ENCODE results near the gene HAVCR2.
"Not testable (repeated sequence)": the region's sequence is repeated elsewhere in the genome, so short reads cannot be mapped to it uniquely, and the experiment has no call there.

Gene HAVCR2

DNA sequence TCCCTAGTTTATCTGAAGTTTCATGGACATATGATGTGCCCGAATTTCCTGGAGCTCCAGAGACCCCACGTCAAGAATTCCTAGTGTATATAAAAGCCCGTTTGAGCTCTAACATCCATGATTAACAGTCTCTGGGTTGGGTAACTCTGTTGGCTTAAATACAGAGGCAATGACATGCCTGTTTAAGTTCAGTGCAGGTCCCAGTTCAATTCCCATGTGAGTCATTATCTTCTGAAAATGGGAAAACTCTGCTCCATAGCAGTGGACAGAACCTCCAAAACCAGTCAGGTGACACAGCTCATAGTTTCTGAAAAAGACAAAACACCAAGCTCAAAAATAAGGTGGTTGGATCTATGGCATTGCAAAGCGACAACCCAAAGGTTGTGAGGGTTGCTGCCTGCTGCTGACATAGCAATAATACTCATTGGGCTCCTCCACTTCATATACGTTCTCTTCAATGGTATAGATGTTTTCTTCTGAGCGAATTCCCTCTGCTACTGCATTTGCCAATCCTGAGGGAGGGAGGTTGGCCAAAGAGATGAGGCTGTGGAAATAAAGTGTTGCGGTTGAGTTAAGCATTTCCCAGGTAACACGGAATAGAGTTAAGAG is 22.0 kb downstream of the HAVCR2 start:
- no peak for DNase-seq

DNA sequence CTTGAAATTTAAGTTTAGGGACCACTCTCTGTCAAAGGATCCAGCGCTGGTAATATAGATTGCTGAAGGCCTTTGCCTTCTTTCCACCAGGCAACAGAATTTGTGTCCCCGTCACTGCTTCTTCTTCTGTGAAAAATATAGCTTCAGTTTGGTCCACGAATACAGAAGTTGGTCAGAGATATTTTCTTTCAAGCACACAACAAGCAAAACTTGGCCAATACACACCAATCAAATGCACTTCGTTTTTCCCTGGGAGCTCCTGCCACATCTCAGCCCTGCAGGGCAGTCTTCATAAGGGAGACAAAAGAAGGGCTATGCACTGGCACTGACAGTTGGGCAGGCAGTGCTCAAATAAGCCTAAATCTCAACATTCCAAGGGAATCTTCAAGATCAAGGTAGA is 22.9 kb downstream of the HAVCR2 start:
- DNase-seq = no peak

DNA sequence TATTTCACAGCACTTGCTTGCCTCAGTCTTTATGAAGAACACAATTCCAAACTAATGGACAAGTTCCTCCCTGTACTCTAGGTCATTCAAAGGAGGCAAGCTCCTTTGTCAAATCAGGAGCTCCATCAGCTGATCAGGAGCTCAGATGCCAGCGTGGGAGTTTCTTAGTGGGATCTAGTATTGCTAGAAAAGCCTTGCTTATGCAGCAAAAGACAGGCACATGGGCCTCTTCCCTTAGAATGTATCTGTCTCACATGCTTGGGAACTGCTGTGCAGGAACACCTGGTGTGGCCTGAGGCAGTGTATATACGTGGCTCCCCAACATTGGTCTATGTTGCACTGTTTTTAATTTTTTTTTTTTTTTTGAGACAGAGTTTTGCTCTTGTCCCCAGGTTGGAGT is 28.6 kb downstream of the HAVCR2 start:
- DNase-seq = no peak

DNA sequence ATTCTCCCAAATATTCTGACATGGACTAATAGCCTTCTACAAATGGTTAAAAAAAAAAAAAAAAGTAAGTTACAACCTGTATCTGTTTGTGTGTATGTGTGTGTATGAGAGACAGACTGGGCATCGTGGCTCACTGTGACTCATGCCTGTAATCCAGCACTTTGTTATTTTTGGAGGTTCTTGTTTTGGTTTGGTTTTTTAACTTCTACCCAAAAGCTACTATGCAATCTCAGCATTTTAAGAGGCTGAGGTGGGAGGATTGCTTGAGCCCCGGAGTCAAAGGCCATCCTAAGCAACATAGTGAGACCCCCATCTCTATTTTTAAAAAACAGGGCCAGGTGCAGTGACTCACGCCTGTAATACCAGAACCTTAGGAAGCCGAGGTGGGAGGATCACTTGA is 32.3 kb downstream of the HAVCR2 start:
- DNase-seq = no peak

DNA sequence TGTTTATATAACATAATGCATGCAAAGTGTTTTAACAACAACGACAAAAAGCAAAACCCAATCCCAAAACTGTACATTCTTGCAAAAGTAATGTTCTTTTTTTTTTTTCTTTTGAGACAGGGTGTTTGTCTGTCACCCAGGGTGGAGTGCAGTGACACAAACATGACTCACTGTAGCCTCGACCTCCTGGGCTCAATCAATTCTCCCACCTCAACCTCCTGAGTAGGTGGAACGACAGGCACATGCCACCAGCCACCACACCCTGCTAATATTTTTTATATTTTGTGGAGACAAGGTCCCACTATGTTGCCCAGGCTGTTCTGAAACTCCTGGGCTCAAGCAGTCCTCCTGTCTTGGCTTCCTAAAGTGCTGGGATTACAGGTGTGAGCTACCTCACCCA is 36.3 kb downstream of the HAVCR2 start:
- no peak for DNase-seq

DNA sequence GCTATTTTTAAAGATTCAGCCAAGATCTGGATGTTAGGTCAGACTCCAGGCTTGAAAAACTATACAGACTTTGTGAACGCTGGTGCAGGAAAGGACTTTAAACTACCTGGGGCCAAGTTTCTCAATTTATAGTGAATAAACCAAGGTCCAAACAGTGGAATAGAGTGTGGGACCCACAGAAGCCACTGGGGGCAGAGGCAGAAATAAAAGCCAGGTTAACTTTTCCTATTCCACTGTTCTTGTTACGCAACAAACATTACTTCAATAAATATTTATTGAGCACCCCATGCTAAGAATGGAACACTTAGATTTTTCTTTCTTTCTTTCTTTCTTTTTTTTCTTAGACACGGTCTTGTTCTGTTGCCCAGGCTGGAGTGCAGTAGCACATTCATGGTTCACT is 38.9 kb downstream of the HAVCR2 start:
- no peak for DNase-seq

DNA sequence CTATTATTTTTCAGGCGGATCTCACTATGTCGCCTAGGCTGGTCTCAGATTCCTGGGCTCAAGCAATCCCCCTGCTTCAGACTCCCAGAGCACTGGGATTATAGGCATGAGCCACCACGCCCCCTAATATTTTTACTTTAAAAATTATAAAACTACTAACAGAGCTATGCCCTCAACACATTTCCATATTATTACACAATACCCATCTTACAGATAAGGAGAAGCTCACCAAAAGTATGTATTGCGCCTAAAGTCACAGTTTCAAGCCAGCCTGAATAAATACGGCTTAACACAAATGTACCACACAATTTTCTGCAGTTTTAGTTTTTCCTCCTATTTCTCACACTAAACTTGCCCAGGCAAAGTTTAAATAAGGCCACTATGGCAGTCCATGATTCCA is 40.1 kb downstream of the HAVCR2 start:
- no peak for DNase-seq

DNA sequence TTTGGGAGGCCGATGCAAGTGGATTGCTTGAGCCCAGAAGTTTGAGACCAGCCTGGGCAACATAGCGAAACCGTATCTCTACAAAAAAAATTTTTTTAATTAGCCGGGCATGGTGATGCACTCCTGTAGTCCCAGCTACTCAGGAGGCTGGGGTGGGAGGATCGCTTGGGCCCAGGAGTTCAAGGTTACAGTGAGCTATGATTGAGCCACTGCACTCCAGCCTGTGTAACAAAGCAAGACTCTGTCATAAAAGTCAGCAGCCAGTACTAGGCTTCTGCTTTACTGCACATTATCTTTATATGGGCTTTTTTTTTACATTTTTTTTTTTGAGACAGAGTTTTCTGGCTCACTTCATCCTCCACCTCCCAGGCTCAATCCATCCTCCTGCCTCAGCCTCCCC is 40.5 kb downstream of the HAVCR2 start:
- no peak for DNase-seq

DNA sequence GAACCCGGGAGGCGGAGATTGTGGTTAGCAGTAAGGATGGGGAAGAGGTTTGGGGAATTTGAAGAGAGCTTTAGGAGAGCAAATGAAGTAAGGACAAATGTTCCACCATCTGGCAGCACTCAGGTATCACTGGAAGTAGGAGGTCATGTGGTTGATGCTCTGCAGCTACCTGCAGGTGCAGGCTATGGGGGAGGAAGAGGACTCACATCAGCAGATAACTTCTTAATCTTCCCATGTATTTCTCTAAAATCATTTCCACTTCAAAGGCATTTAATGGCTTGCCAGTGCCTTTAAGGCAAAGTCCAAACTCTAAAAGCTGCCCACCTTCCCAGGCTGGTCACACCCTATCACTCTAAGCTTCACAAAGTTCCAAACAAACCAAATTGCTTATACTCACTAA is 41.8 kb downstream of the HAVCR2 start:
- DNase-seq = no peak

DNA sequence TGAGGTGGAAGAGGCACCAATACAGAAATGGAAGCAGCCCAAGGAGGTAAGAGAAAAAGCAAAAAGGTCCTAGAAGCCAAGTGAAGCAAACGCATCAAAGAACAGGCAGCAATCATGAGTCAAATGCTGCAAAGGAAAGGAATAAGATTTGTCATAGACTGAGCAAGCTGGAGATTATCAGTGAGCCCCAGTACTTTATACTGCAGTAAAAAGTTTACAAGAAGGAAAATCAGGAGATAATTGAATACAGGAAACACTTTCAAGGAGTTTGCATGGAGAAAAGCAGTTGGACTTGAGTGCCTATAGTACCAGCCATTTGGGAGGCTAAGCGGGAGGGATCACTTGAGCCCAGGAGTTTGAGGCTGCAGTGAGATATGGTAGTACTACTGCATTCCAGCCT is 42.8 kb downstream of the HAVCR2 start:
- no peak for DNase-seq

DNA sequence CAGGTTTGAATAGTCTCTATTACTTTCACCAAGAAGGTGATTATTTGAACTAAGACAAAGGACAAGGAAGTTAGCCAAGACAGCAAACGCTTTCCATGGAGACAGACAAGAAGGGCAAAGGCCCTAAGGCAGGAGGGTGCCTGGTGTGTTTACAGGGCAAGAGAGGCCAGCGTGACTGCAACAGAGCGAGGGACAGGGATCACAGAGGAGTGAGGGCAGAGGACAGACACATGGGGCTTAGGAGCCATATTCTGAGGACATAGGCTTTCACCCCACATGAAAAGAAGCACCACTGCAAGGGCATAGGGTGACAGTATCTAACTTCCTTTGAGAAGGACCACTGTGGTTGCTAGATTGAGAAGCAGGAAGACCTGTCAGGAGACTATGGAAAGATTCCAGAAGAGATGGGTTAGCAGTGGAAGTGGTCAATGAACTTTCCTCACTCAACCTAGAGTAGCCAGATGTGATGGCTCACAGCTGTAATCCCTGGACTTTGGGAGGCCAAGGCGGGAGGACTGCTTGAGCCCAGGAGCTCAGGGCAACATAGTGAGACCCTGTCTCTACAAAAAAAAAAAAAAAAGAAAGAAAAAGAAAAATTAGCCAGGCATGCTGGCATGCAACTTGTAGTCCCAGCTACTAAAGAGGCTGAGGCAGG is 44.9 kb downstream of the HAVCR2 start:
- DNase-seq = no peak

DNA sequence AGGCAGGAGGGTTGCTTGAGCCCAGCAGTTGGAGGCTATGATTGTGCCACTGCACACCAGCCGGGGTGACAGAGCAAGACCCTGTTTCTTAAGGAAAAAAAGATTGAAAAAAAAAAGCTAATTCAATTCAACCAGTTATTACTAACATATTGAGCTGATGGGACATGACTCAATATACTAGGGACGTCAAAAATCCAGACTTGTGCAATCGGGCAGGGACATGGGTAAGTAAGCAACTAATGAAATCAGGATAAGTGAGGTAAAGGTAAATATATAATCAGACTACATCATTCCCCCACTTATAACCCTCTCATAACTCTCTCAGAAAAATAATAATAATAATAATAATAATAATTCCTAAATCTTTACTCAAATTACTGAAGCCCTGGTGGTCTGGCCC is 49.0 kb downstream of the HAVCR2 start:
- DNase-seq = no peak

DNA sequence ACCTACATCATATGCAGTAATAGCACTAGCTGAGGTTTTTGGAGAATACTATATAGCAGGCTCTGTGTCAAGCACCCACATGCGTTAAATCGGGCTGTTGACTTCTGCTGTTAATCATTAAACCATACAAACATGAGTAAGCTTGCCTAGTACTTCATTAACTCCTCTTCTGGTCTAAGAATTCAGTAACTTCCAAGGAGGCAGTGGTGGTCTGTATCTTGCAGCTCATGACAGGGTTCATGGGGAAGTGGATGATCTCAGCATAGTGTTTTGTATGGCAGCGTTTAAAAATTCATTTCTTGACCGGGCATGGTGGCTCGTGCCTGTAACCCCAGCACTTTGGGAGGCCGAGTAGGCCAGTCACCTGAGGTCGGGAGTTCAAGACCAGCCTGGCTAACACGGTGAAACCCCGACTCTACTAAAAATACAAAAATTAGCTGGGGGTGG is 49.7 kb downstream of the HAVCR2 start, which contains the start of gene HAVCR1:
TSS of gene HAVCR1 (minus strand) at position 24 of the 447 bp plus-strand sequence. CDS start 1,173 bp downstream, outside the sequence.
- no peak for DNase-seq

DNA sequence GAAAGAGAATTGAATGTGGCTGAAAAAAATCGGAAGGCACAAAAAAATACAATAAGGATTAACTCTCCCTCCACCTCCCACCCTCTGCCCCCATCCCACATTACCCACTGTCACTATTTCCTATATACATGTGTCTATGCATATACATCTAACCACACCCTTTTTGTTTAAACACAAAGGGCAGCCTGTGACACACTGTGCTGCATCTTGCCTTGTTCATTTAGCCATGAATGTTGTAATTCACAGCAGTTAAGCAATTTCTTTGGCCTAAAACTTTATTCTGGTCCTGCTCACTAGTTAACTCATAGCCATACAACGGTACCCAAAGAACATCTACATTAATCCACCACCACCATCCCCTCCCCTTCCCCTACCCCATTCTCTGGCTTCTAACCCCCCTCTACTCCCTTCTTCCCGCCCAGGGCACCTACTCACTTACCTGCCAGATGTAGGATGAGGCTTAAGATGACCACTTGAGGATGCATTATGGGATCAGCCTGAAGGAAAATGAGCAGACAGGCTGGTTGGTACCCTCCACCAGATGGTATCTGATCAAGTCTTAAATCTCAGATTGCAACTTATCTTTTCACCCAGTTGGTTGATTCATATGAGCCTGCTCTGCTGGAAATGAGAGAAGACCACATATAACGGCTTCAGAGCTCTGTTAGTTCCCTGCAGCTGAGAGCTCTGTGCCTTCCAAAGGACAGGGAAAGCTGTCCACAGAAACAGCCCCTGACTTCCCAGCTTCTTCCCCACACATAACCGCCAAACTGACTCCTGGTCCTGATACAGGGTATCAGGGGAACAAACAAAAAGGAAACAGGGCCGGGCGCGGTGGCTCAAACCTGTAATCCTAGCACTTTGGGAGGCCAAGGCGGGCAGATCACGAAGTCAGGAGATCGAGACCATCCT is 51.1 kb downstream of the HAVCR2 start:
- DNase-seq = no peak

DNA sequence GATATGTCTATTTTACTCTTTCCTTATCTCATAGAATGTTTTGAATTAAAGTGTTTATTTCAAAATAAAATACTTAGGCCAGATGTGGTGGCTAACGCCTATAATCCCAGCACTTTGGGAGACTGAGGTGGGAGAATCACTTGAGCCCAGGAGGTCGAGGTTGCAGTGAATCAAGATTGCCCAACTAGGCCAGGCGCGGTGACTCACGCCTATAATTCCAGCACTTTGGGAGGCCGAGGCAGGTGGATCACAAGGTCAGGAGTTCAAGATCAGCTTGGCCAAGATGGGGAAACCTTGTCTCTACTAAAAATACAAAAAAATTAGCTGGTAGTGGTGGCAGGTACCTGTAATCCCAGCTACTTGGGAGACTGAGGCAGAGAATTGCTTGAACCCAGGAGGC is 52.0 kb downstream of the HAVCR2 start:
- not testable (repeated sequence) for DNase-seq

DNA sequence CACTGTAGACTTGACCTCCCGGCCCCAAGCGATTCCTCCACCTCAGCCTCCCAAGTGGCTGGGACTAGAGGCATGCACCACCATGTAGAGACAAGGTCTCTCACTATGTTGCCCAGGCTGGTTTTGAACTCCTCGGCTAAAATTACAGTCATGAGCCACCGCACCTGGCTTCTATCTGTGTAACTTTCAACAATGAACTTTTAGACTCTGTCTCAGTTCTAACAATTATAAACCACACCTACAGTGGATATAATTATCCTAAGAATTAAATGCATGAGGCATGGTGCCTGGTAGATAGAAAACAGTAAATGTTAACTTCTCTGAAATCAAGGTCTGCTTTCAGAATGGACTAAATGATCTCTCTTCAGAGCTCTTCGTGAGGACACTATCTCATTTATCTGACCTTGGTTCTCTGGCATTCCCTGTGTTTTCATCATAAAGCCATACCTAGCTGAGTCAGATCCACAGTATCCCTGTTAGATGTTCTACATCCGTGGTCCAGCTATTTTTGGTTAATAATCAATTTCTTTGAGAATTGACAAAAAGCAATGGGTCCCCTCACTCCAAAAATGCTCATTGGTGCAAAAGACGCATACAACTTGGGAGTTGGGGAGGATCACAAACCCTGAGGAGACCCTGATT is 57.1 kb downstream of the HAVCR2 start:
- no peak for DNase-seq

DNA sequence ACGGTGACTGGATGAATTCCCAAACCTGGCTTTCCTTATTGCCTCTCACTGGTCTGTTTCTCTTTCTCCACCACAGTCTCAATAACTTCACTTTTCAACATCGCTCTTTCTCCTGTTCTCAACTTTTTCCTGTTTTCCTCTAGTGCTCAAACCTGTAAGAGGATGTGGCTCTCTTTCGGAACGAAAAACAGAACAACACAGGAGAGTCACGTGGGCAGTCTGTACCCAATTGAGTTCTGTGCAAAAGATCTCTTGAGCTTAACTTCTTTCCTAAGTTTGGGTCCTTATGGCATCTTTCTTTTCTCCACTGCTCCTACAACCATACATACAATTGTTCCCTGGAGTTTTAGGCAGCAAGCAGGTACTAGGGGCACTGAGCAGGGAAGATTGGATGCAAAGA is 58.8 kb downstream of the HAVCR2 start:
- no peak for DNase-seq

DNA sequence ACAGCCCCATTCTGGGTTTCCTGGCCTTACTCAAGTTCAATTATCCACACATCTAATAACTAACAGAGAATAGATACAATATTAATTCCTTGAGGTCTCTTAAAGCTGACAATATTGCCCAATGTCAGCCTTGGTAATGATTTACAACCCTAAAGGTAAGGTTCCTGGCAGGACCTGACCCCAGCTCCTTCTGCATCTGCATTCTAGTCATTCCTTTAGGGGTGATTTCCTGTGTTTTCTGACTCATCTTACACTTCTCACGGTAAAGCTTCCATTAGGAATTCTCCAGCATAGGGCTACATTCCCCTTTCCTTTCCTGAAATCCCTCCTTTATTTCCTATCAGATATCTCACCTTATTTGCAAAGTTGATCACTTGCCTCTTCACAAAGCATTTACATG is 59.2 kb downstream of the HAVCR2 start:
- DNase-seq = no peak

DNA sequence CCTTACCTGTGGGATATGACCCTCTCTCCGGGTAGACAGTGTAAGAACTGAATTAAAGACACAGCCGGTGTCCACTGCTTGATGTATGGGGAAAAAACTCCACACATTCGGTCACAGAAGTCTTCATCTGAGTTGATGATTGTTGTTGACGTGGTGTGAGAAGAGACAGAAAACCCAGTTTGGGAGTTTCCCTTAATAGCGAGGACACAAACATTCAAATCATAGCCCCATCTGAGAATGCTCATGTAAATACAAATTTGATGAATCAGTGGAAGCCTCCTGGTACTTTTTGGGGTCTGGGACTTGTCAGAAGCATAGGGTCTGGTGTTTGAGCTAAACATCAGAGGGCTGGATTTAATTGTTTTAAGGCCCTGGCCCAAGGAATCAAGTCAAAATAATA is 60.9 kb downstream of the HAVCR2 start:
- DNase-seq = no peak

DNA sequence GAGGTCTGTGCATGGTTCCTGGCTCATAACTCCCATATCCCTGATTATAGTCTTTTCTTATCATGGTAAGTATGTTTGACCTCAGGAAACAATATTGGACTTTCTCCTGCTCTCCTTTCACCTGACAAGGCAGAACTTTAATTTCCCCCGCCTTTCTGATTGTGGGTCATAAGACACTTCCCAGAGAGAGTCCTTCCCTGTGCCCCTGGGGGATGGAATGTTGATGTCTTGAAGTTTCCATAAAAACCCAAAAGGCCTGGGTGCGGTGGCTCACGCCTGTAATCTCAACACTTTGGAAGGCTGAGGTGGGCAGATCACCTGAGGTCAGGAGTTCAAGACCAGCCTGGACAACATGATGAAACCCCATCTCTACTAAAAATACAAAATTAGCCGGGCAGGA is 61.8 kb downstream of the HAVCR2 start:
- not testable (repeated sequence) for DNase-seq

DNA sequence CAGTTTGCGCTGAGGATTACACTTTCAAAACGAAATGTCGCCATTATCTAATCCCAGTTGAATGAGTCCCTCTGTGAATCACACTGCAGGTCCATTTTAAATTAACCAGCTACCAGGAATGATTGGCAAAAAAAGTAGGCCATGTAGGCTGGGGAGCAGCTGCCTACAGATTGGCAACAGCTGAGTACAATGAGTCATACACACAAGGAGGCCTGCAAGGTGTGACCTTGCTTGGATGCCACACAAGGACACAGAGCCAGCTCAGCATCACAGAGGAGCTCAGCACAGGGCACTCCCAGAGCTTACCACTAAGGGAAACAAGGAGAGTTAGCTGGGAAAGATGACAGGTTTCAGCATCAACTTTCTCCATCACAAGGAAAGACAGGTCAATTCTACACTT is 62.8 kb downstream of the HAVCR2 start:
- no peak for DNase-seq

DNA sequence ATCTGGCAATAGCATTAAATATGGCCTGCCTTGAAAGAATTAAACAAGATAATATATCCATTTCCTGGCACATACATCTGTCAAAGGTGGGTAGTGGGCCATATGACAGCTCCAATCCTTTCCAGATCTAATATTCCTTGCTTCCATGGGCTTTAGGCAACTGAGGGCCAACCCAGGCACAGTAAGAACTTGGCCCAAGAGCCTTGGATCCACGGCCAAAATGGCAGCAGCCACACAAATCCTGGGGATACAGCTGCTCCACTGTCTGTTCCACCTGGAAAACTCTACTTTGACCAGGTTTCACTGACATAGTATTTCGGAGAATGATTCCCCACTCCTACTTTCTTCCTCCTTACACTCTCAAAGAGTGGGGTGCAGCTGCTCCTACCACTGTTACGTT is 63.2 kb downstream of the HAVCR2 start:
- no peak for DNase-seq

DNA sequence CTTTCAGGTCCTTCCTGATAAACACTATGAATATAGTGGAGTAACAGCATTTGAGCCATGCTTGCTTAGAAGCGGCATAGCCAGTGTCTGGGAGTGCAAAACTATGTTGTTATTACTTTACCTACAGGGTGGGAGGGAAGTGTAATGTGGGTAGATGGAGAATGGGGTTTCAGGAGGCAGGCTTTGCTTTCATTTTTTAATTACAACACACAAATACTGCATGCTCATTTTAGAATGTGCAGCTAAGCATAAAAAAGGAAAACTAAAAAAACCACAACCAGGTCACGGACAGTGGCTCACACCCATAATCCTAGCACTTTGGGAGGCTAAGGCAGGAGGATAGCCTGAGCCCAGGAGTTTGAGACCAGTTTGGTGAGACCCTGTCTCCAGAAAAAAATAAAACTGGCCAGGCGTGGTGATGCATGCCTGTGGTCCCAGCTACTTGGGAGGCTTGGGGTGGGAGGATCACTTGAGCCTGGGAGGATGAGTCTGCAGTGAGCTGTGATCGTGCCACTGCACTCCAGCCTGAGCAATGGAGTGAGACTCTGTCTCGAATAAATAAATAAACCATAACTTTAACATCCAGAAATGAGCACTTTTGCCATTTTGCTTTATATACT is 70.2 kb downstream of the HAVCR2 start:
- no peak for DNase-seq

Data from NCI-H510A (cell line).